ENCODE data around the gene PSME3.
"Not testable (repeated sequence)": the region's sequence is repeated elsewhere in the genome, so short reads cannot be mapped to it uniquely, and the experiment has no call there.

PSME3 gene

GRCh38 chr17:42878924-42879595, 45.9 kb downstream of the PSME3 start:
- FAIRE-seq: no peak

- no peak for FAIRE-seq
These were observed 46.4 kb downstream of the PSME3 start for GRCh38 chr17:42879596-42879985.

GRCh38 chr17:42880776-42881310, 47.6 kb downstream of the PSME3 start:
- FAIRE-seq: no peak

DNA sequence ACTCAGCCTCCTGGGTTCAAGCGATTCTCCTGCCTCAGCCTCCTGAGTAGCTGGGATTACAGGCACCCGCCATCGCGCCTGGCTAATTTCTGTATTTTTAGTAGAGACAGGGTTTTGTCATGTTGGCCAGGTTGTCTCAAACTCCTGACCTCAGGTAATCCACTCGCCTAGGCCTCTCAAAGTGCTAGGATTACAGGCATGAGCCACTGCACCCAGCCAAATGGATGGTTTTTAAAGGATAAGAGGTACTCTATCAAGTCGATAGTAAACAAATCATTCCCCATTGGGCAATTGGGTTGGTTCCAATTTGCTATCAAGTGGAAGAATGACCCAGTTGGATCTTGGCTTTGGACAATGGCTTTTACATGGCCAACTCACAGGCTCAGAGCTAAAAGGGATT, 48.5 kb downstream of the PSME3 start:
- FAIRE-seq: not testable (repeated sequence)

DNA sequence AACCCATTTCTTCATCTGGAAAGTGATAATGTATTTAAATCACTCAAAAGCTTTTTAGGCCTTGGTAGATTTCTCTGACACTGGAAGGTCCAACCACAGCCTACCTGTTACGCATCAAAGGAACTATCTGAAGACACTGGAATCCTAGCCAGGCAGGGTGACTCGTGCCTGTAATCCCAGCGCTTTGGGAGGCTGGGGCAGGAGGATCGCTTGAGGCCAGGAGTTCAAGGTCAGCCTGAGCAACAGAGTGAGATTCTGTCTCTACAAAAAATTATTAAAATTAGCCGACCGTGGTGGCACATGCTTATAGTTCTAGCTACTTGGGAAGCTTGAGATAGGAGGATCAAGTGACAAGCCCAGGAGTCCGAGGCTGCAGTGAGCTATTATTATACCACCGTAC, 49.0 kb downstream of the PSME3 start:
- FAIRE-seq: no peak

DNA sequence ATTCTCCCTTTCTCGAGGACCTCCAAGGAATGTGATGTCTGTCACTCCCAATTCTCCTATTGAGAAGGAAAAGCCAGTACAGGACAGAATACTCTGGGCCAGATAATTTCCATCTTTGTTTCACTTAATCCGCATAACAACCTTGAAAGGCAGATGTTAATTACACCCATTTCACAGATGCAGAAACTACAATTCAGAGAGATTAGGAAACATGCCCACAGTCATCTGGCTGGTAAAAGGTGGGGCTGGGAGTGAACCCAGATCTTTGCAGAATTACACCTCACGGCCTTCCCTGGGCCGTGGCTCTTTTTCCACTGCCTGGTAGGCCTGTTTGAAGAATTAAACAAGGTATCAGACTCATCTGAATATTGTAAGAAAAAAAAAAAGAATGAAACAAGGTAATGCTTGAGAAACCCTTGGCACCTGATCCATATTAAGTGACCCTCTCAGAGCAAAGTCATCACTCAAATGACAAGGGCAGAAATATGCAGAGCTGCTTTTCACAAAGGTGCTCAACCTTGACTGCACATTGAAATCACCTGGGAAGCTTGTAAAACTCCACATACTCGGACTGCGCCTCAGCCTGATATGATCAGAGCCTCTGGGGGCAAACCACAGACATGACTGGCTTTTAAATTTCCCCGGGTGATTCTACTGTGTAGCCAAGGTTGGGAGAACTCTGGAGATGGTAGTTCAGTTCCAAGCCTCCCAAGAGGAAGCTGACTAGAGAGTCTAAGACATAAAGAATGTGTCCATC, 50.8 kb downstream of the PSME3 start:
- no peak for FAIRE-seq

DNA sequence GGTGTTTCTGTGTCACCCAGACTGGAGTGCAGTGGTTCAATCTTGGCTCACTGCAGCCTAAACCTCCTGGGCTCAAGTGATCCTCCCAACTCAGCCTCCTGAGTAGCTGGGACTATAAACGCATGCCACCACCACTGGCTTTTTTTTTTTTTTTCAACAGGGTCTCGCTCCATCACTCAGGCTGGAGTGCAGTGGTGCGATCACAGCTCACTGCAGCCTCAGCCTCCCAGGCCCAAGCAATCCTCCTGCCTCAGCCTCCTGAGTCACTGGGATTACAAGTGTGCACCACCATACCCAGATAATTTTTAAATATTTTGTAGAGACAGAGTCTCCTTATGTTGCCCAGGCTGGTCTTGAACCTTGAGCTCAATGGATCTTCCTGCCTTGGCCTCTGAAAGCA, 52.6 kb downstream of the PSME3 start:
- FAIRE-seq: not testable (repeated sequence)

- FAIRE-seq: no peak
These were observed 53.3 kb downstream of the PSME3 start for GRCh38 chr17:42886283-42887176.

GRCh38 chr17:42889809-42890208, 56.6 kb downstream of the PSME3 start:
- FAIRE-seq: no peak

DNA sequence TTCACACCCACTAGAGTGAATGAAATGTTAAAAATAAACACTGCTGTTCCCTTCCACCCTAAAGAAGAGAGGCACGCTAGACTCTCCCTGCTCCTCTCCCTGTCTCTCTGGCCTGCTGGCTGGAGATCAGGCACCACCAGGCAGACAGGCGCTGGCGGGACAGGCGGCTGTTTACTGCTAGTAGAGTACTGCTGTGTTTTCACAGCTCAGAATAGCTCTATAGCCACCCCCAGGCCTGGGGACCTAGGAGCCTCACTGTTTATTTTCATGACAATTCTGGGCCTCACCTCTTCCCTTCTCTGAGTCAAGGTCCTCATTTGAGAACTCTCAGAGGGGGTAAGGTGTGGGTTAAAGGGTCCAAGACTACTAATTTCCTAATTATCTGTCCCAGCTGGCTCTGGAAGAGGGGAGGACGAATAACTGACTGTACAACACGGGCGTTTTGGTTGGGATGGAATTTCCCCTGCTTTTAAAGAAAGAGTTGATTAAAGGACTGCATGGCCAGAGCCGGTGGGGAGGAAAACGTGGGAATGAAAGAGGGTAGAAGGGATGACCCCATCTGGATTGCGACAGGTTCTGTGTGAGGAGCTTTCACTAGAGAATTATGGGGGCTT, 58.4 kb downstream of the PSME3 start:
- no peak for FAIRE-seq

- no peak for FAIRE-seq
These were observed 60.2 kb downstream of the PSME3 start for GRCh38 chr17:42893359-42893758.

Measured in G401.6 (cell line).